OCI-LY3 (cell line): Measurements from ENCODE around the gene OR4C6.

Source experiments
- H2AFZ ChIP-seq: fragments of 200-600, 300-600 bp; shearing (Covaris generic); 2 replicates; pipeline ENCODE4 v1.6.0; 2014; ENCODE audit warnings: antibody characterized with exemption, low read depth, low read length
- H3K27ac ChIP-seq: fragments of 200-600, 300-600 bp; sonication (generic); 2 replicates; pipeline ENCODE4 v1.5.1; 2014; ENCODE audit warnings: mild to moderate bottlenecking, low read length, moderate library complexity, mixed read lengths
- H3K27me3 ChIP-seq: fragments of 200-600, 300-600 bp; sonication (generic); 2 replicates; pipeline ENCODE4 v1.6.1; 2014; ENCODE audit warnings: low read depth, low read length, mixed read lengths
- H3K36me3 ChIP-seq: fragments of 200-600, 300-600 bp; sonication (generic); replicated peaks from 2 replicates; pipeline ENCODE3; 2014; ENCODE audit warnings: low read depth, low read length, mixed read lengths
- H3K4me1 ChIP-seq: fragments of 300-600, 200-600 bp; sonication (generic); 2 replicates; pipeline ENCODE4 v1.6.1; 2014; ENCODE audit warnings: low read length, mixed read lengths
- H3K4me2 ChIP-seq: fragments of 200-600, 300-600 bp; sonication (generic); 2 replicates; pipeline ENCODE4 v1.6.1; 2014; ENCODE audit warnings: low read length, mixed read lengths
- H3K4me3 ChIP-seq: fragments of 300-600, 200-600 bp; sonication (generic); 2 replicates; pipeline ENCODE4 v1.5.1; 2014; ENCODE audit warnings: antibody characterized with exemption, mild to moderate bottlenecking, low read length, moderate library complexity
- H3K79me2 ChIP-seq: fragments of 300-600, 200-600 bp; shearing (Covaris generic); 2 replicates; pipeline ENCODE4 v1.6.1; 2014; ENCODE audit warnings: mild to moderate bottlenecking, low read length, mixed read lengths
- H3K9ac ChIP-seq: fragments of 300-600, 200-600 bp; shearing (Covaris generic); 2 replicates; pipeline ENCODE4 v1.6.0; 2014; ENCODE audit warnings: mild to moderate bottlenecking, low read length, moderate library complexity
- H3K9me3 ChIP-seq: fragments of 200-600, 300-600 bp; shearing (Covaris generic); 2 replicates; pipeline ENCODE4 v1.6.1; 2014; ENCODE audit warnings: low read length, mixed read lengths; ENCODE audit not compliant: insufficient read depth
- H4K20me1 ChIP-seq: fragments of 200-600, 300-600 bp; sonication (generic); 2 replicates; pipeline ENCODE4 v1.6.1; 2016; ENCODE audit warnings: low read length, mixed read lengths; ENCODE audit not compliant: insufficient read depth
- CTCF ChIP-seq: fragments of 200-600, 300-600 bp; sonication (generic); IDR thresholded peaks from 2 replicates; pipeline ENCODE4 v1.5.1; 2014; ENCODE audit warnings: antibody characterized with exemption, low read length, low read depth
- EZH2phosphoT487 ChIP-seq: fragments of 200-600 bp; shearing (Covaris generic); IDR thresholded peaks from 2 replicates; pipeline ENCODE4 v1.6.1; 2018; ENCODE audit warnings: antibody characterized with exemption, mixed run types, low read depth

Gene OR4C6

DNA sequence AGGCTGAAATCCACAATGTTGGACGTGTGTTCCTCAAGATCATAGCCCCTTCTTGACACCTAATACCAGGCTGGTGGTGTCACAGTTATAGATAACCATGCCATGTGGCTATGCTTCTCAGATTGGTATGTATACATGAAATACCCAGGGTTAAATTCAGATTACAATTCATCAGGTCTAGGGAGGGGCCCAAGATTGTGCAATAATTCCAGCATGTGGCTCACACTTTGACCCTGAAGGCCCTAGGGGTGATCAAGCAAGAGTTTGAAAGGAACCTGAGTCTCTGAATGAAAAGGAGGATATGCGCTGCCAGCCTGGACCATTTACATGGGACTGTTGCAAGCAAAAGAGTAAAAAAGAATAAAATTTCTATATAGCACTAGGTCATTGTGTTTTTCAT, 7.4 kb downstream of the OR4C6 start:
- Histone ChIP-seq H3K4me2 (no peak overlapping the region), H3K36me3 (no peaks in the 10 kb centered on the region), H2AFZ (no peak overlapping the region), H3K4me3 (no peak overlapping the region), H3K27me3 (no peaks in the 10 kb centered on the region), H3K79me2 (no peaks in the 10 kb centered on the region), H3K9me3 (no peaks in the 10 kb centered on the region), H3K9ac (no peak overlapping the region), H3K27ac (no peak overlapping the region), H3K4me1 (peaks cover 6% of the 10 kb centered on the region; the same call in 1 of the 2 replicates), H4K20me1 (no peaks in the 10 kb centered on the region)
- TF ChIP-seq CTCF (no peak), EZH2phosphoT487 (no peak)

DNA sequence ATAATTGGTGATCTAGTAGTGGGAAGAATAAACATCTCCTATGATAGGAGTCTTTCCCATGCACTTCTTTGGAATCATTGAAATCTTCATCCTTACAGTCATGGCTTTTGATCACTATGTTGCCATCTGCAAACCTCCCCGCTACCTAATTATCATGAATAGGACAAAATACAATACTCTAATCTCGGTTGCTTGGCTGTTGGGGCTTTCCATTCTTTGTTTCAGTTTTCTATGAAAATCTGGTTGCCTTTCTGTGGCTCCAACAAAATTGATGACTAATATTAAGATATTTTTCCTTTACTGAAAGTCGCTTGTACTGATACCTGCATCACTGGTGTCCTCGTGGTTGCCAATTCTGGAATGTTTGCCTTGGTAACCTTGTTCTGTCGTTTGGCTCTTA, 11.9 kb downstream of the OR4C6 start:
- no peaks in the 10 kb centered on the region for H3K79me2 ChIP-seq
- no peak overlapping the region for H3K4me2 ChIP-seq
- H2AFZ ChIP-seq, result no peak overlapping the region
- H3K27ac ChIP-seq, result no peak overlapping the region
- no peaks in the 10 kb centered on the region for H3K27me3 ChIP-seq
- no peaks in the 10 kb centered on the region for H4K20me1 ChIP-seq
- no peak overlapping the region for H3K9ac ChIP-seq
- H3K4me1 ChIP-seq, result peaks cover 6% of the 10 kb centered on the region; the same call in 1 of the 2 replicates
- H3K9me3 ChIP-seq, result no peaks in the 10 kb centered on the region
- TF ChIP-seq EZH2phosphoT487, result no peak
- no peak for TF ChIP-seq CTCF
- H3K36me3 ChIP-seq, result no peaks in the 10 kb centered on the region
- H3K4me3 ChIP-seq, result no peak overlapping the region

DNA sequence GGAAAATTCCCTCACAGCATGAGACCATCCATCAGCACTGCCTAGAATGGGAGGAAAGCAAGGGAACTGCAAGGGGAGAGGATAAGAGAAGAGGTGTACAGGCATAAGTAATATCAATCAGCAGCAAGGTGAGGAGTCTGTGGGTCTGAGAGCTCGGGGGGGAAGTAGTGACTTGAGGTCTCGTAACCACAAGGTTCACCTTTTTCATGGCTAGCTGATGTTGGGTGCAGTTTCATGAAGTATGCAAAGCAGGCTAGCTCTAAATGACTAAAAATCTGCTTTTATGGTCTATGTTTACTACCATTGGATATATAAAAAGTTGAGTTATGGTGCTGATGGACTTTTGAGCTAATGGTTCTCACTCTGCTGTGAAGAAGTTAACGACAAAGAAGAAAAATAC, 35.8 kb downstream of the OR4C6 start:
- Histone ChIP-seq H2AFZ (no peak overlapping the region), H3K27me3 (no peaks in the 10 kb centered on the region), H3K79me2 (no peaks in the 10 kb centered on the region), H3K4me1 (peaks cover 11% of the 10 kb centered on the region), H3K4me3 (no peak overlapping the region), H3K27ac (no peak overlapping the region), H4K20me1 (no peaks in the 10 kb centered on the region), H3K4me2 (peak overlapping the region; percentile 22), H3K9me3 (no peaks in the 10 kb centered on the region), H3K36me3 (peaks cover 3% of the 10 kb centered on the region), H3K9ac (no peak overlapping the region)
- no peak for TF ChIP-seq CTCF
- TF ChIP-seq EZH2phosphoT487, result no peak

DNA sequence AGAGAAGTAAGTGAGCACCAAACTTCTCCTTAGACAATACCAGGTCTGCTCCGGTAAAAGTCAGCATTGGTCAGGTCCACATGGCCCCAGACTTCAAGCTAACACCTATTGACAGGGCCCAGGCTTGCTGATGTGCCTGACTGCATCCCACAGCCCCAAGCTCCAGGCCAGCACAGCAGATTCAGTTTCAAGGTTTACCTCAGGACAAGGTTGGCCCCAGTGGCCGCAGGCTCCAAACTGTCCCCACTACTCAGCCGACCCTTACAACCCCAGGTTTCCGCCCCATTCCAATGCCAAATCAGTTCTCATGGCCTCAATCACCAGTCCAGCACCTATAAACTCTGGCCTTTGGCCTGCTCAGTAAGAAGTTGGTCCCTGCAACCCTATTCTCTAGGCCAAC, 39.4 kb downstream of the OR4C6 start:
- peaks cover 3% of the 10 kb centered on the region for H3K36me3 ChIP-seq

More for the DNA sequence above, 39.4 kb downstream of the OR4C6 start:
- Histone ChIP-seq H4K20me1 (no peaks in the 10 kb centered on the region), H3K9ac (no peak overlapping the region), H3K4me3 (no peak overlapping the region), H3K79me2 (no peaks in the 10 kb centered on the region), H3K4me2 (no peak overlapping the region), H3K9me3 (peaks cover 4% of the 10 kb centered on the region; the same call in 1 of the 2 replicates), H3K4me1 (peaks cover 11% of the 10 kb centered on the region), H3K27me3 (no peaks in the 10 kb centered on the region), H3K27ac (no peak overlapping the region), H2AFZ (no peak overlapping the region)
- TF ChIP-seq CTCF (no peak), EZH2phosphoT487 (no peak)
